Activated CD8-positive, alpha-beta memory T cell treated with anti-CD3 and anti-CD28 coated beads, Interleukin-2, amount 50 U/mL, for 1 hour (primary cell): ENCODE data around the gene TRPM1.

ENCODE experiments used
- DNase-seq: peaks from one replicate; pipeline ENCODE4 v3.0.0-alpha.2; 2020; ENCODE audit errors: extremely low read depth

TRPM1 gene

DNA sequence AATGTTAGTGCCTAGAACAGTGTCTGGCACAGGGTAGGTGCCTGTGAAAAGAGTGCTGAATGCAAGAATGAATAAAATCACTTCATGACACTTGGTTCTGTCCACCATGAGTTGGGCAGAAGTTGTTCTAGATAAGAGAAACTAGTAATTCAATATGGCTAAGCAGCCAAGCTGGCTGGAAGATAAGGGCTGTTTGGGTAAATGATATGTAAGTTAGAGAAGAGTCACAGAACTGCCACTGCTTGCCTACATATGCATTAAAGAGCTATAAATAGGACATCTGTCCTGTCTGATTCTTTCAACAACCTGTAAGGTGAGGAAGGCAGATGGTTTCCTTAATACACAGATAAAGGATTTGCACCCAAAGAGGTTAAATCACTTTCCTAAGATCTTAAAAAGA, 123.2 kb downstream of the TRPM1 start:
- no peak for DNase-seq

DNA sequence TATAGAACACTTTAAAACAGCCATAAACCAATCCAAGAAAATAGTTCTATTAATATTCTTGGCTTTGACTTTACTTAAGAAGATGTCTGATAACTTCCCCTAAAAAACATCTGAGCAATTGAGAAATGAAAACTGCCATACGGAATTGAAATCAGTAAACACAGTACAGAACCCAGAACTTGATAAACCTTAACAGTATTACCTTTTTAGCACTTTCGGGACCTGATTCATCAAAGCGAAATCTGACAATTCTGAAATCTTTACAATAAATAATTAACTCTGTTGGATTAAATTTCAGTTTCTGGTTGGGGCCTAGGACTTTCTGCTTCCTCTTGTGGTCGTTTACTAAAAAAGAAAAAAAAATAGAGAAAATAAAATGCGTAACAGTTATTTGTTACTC, 127.4 kb downstream of the TRPM1 start:
- DNase-seq = no peak

DNA sequence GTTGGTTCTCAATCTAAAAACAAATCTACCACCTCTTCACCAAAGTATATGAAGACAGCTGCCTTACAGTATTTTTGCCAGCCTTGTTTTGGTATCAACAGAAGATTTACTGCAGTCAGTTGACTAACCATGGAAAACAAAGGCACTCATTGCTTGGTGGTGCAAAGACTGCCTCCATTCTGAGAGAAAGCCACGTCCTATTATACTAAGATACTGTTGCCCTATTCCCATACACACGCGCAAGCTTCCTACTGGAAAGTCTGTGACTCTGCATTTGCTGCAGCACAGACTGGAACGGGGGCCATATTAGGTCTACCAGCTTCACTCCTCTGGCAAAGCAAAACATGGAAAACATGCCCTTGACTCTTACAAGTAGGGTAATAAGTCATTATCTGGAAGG, 128.1 kb downstream of the TRPM1 start:
- no peak for DNase-seq

DNA sequence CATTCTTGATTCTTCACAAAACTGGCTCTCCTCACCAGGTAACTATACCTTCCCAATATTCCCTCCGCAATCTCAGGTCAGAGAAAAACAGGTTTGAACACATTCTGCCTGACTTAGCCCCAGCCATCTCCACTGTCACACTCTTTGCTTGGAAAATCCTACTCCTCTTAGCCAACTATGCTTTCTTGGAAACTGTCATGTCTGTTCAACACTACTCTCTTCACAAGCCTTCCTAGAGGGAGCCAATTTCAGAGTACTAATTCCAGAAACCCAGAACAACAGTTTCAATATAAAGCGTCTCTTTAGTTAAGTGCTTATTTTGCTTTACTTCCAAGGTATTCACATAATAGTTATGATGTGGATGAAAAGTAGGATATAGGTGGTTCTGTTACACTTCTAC, 131.8 kb downstream of the TRPM1 start:
- no peak for DNase-seq

DNA sequence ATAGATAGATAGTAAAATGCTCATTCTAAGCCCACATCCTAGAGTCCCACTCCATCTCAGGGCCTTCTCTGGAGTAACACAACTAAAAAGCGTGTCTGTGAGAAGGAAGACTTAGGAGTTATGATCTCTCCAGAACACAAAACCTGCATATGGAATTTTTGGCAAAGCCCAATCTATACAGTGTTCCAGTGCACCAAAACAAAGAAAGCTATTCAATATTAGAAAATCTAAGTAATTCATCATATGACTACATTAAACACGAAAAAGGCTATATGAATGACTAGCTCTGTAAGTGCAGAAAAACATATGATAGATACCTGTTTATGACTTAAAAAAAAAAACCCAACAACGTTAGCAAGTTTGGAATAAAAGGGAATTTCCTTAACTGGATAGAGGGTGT, 137.8 kb downstream of the TRPM1 start:
- no peak for DNase-seq

DNA sequence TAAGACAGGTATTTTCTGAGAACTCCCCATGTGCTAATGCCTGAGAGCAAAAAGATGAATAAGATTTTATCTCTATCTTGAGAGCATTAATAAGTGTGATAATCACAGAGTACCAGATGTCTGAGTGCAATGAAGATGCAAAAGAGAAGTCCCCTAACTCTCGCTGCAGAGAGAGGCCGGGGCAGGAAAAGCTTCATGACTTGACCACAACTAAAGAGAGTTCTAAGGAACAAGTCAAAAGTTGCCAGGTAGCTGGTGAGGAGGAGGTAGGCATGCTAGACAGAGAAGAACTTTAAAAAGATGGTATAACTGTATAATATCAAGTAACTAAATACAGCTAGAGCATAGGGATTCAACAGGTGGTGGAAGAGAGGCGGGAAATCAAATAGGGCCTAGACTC, 138.9 kb downstream of the TRPM1 start:
- no peak for DNase-seq

DNA sequence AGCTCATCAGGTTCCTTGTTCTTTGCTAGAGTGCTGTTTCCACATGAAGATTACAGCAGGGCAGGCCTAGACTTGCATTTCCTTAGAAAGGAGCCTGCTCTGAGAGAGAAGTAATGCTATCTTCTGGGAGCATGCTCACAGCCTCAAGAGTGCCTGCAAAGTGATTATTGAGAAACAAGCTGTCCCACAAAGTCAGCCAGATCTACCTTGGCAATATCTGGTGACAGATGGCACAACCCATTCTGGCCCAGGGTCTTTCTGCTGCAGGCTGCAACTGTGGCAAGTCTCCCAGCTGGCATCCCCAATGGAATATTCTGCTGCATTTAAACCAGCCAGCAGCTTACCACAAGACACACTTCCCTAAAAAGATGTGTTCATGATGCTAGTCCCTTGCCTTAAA, 139.4 kb downstream of the TRPM1 start:
- DNase-seq = no peak

DNA sequence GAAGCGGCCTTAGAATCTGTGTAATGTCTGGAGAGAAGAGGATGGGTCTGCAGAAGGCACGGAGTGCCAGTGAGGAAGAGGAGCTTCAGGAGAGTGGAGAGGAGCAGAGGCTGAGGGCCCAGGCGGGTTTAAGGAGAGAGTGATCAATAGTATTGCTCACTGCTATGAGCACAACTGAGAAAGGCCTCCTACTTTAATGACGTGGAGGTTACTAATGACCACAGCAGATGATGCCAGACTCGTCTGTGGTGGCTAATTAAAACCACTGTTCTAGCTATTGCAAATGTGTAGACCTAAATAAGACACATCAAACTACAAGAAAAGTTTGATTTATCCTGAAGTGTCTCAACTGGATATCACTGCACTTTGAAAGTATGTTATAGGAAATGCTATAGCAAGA, 143.3 kb downstream of the TRPM1 start:
- DNase-seq = no peak

DNA sequence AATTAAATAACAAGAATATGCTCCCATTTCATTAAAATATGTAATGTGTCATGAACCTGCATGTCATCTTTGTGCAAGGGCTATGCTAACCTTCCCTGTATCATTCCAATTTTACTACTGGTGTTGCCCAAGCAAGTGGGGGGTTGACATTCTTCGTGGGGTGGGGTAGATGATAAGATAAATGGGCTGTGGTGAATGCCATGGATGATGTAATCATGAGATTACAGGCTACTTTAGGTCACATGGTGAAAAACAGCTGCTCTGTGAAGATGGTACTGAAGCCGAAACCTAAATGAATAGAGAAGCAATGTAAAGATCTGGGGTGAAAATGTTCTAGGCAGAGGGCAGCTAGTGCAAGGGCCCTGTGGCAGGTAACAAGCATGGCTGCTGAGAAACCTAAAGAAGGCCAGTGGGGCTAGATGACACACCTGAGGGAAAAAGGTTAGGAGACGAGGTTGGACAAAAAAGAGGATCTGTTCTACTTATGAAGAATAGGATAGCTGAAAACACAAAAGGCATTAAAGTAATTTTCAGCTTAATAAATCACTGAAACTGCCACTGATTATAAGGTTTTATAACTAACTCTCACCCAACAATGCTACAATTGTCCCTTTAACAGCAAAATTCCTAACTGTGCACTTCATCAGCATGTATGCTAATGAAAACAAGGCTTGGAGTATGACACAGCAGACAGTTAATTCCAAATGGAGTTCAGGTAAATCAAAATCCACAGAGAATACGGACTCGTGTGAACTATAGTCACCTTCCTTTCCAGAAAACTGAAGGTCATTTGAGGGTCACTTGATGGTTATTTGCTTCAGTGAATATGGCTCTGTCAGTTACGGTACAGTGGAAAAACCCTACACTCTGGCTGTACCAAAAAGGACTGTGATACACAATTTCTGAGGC, 145.1 kb downstream of the TRPM1 start:
- DNase-seq = no peak

DNA sequence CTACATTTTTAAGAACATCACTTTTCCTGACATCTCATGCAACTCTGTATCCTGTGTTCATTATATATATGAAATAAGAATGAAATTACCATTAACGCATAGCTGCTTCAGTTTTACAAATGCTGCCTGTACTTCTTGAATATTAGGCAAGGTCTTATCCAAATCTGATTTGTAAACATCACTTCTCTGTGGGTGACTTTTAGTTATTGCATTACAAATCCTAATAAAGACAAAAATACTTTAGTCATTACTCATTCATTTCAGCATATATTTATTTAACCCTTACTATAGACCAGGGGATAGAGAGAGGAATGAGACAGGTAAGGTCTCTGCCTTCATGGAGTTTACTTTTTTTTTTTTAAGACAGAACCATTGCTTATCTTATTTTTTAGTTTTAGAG, 146.9 kb downstream of the TRPM1 start:
- DNase-seq = no peak

DNA sequence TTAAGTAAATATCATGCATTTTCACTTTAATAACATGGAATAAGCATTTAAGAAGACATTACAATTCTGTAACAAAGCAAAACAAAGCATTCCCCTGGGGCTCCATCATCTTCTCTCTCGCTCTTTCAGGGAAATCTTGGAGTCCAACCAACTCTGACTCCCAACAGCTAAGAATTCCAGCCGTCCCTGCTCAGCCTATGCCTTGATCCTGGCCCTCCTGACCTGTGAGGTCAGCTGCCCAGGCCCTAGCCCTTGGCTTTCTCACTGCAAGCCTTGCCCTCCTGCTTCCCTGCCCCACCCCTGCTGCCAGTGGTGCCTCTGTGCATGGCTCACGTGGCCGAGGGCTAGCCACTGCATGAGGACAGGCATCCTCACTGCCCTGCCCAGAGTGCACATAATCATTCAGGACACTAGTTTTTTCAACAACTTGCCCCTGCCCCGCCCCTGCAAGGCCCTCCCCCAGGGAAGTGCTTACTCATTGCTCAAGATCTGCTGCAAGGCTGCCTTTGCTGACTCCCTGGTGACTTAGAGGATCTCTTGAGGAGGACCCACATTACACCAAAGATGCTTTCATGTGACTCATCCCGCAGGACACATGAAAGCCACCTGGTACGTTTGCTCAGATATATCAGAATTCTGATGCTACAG, 147.7 kb downstream of the TRPM1 start:
- no peak for DNase-seq

DNA sequence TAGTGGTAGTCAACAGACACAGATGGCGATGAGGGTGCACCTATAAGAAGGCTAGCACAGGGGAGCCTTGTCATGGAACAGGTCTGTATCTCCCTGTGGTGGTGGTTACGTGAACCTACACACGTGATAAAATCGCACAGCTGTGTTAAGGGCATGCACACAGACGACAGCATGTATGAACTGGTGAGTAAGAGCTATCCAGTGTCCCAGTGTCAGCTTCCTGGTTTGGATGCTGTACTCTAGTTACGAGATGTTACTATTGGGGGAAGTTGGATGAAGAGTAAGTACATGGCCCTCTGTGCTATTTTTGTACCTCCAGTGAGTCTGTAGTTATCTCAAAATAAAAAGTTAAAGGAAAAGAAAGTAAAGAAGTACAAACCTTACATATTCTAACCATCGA, 148.3 kb downstream of the TRPM1 start:
- DNase-seq = no peak
